ENCODE measurements around the gene PUS10. TPM values are rescaled to one million over a fixed set of nuclear protein-coding genes. Genes with fewer than 3 reads are reported as not detected.
A peak's percentile ranks its signal among the peaks of the same experiment; 100 is the strongest.

The PUS10 gene
- total and polyA plus RNA-seq, 2 of the 13 experiments (the other 11 are each of a cell fraction or from before 2014, with no cell fraction given): 41.4 to 44.3 TPM

DNA sequence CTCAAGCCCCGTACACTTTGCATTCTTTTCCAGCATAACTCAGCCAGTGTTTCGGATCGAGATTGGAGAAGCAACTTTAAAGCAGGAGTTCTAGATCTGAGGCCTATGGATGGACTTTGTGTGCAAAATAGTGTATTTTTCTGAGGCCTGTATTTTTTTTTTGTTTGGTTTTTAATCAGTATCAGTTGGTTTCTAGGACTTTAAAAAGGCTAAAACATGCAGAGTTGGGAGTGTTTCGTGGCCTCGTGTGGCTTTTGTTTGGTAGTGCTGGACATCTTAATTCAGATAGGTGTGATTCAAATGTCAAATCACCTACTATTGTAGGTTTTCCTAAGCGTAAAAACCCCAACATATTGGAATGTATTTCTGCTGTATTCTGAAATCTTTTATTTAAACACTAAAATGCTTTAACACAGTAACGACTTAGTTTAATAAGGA, 282 bp upstream of the PUS10 start (continued):
- TF ChIP-seq, protein P1, sequence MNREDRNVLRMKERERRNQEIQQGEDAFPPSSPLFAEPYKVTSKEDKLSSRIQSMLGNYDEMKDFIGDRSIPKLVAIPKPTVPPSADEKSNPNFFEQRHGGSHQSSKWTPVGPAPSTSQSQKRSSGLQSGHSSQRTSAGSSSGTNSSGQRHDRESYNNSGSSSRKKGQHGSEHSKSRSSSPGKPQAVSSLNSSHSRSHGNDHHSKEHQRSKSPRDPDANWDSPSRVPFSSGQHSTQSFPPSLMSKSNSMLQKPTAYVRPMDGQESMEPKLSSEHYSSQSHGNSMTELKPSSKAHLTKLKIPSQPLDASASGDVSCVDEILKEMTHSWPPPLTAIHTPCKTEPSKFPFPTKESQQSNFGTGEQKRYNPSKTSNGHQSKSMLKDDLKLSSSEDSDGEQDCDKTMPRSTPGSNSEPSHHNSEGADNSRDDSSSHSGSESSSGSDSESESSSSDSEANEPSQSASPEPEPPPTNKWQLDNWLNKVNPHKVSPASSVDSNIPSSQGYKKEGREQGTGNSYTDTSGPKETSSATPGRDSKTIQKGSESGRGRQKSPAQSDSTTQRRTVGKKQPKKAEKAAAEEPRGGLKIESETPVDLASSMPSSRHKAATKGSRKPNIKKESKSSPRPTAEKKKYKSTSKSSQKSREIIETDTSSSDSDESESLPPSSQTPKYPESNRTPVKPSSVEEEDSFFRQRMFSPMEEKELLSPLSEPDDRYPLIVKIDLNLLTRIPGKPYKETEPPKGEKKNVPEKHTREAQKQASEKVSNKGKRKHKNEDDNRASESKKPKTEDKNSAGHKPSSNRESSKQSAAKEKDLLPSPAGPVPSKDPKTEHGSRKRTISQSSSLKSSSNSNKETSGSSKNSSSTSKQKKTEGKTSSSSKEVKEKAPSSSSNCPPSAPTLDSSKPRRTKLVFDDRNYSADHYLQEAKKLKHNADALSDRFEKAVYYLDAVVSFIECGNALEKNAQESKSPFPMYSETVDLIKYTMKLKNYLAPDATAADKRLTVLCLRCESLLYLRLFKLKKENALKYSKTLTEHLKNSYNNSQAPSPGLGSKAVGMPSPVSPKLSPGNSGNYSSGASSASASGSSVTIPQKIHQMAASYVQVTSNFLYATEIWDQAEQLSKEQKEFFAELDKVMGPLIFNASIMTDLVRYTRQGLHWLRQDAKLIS (CRISPR knock-in tag; IDR thresholded peaks at IDR 0.05): 0 out of 2 replicates have a peak, but pooled peaks have one; percentile 37
- TF ChIP-seq PHB2 (IDR thresholded peaks at IDR 0.05; ENCODE audit: partially characterized antibody) (no peak), ZNF790 (CRISPR knock-in tag; IDR thresholded peaks at IDR 0.05; ENCODE audit: borderline replicate concordance) (no peak), HMGA1 (CRISPR knock-in tag; conservative IDR thresholded peaks at IDR 0.05) (no peak), ZNF460 (CRISPR knock-in tag; IDR thresholded peaks at IDR 0.05; ENCODE audit: borderline replicate concordance) (no peak), RFX3 (CRISPR knock-in tag; IDR thresholded peaks at IDR 0.05) (no peak), MLLT10 (CRISPR knock-in tag; IDR thresholded peaks at IDR 0.05) (0 out of 2 replicates have a peak, but pooled peaks have one; percentile 43), ZFP36 (IDR thresholded peaks at IDR 0.05; ENCODE audit: borderline replicate concordance, low read depth, low read length, partially characterized antibody) (no peak), PAWR (CRISPR knock-in tag; IDR thresholded peaks at IDR 0.05; ENCODE audit: borderline replicate concordance) (no peak), ZBTB3 (CRISPR knock-in tag; IDR thresholded peaks at IDR 0.05; ENCODE audit: borderline replicate concordance, low read depth) (no peak), HMG20A (CRISPR knock-in tag; IDR thresholded peaks at IDR 0.05; ENCODE audit: borderline replicate concordance) (peak; percentile 85; the same call in 1 of the 2 replicates), IRX3 (CRISPR knock-in tag; IDR thresholded peaks at IDR 0.05; ENCODE audit: borderline replicate concordance, low read depth) (no peak), RFXANK (CRISPR knock-in tag; IDR thresholded peaks at IDR 0.05) (no peak), SRF (IDR thresholded peaks at IDR 0.05; ENCODE audit: low read depth, low read length) (no peak), HNF4G (IDR thresholded peaks at IDR 0.05; ENCODE audit: borderline replicate concordance, low read depth, low read length) (no peak), HNF4G (CRISPR knock-in tag; IDR thresholded peaks at IDR 0.05; ENCODE audit: borderline replicate concordance, low read depth) (no peak), HCFC1 (IDR thresholded peaks at IDR 0.05; ENCODE audit: low read depth, low read length) (no peak), TCF7L2 (IDR thresholded peaks at IDR 0.05; ENCODE audit: low read depth, low read length) (no peak), NFE2L1 (CRISPR knock-in tag; IDR thresholded peaks at IDR 0.05; ENCODE audit: borderline replicate concordance) (no peak)
- TF ChIP-seq, protein P2, sequence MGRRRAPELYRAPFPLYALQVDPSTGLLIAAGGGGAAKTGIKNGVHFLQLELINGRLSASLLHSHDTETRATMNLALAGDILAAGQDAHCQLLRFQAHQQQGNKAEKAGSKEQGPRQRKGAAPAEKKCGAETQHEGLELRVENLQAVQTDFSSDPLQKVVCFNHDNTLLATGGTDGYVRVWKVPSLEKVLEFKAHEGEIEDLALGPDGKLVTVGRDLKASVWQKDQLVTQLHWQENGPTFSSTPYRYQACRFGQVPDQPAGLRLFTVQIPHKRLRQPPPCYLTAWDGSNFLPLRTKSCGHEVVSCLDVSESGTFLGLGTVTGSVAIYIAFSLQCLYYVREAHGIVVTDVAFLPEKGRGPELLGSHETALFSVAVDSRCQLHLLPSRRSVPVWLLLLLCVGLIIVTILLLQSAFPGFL (CRISPR knock-in tag; IDR thresholded peaks at IDR 0.05): no peak
- TF ChIP-seq, protein P3, sequence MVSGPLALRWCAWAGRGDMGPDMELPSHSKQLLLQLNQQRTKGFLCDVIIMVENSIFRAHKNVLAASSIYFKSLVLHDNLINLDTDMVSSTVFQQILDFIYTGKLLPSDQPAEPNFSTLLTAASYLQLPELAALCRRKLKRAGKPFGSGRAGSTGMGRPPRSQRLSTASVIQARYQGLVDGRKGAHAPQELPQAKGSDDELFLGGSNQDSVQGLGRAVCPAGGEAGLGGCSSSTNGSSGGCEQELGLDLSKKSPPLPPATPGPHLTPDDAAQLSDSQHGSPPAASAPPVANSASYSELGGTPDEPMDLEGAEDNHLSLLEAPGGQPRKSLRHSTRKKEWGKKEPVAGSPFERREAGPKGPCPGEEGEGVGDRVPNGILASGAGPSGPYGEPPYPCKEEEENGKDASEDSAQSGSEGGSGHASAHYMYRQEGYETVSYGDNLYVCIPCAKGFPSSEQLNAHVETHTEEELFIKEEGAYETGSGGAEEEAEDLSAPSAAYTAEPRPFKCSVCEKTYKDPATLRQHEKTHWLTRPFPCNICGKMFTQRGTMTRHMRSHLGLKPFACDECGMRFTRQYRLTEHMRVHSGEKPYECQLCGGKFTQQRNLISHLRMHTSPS (CRISPR knock-in tag; IDR thresholded peaks at IDR 0.05; ENCODE audit: low read depth): no peak
- TF ChIP-seq, protein P4, sequence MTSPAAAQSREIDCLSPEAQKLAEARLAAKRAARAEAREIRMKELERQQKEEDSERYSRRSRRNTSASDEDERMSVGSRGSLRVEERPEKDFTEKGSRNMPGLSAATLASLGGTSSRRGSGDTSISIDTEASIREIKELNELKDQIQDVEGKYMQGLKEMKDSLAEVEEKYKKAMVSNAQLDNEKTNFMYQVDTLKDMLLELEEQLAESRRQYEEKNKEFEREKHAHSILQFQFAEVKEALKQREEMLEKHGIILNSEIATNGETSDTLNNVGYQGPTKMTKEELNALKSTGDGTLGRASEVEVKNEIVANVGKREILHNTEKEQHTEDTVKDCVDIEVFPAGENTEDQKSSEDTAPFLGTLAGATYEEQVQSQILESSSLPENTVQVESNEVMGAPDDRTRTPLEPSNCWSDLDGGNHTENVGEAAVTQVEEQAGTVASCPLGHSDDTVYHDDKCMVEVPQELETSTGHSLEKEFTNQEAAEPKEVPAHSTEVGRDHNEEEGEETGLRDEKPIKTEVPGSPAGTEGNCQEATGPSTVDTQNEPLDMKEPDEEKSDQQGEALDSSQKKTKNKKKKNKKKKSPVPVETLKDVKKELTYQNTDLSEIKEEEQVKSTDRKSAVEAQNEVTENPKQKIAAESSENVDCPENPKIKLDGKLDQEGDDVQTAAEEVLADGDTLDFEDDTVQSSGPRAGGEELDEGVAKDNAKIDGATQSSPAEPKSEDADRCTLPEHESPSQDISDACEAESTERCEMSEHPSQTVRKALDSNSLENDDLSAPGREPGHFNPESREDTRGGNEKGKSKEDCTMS (CRISPR knock-in tag; conservative IDR thresholded peaks at IDR 0.05): no peak

Data from HepG2 (cell line).